ENCODE measurements around the gene PHLPP1.

DNA sequence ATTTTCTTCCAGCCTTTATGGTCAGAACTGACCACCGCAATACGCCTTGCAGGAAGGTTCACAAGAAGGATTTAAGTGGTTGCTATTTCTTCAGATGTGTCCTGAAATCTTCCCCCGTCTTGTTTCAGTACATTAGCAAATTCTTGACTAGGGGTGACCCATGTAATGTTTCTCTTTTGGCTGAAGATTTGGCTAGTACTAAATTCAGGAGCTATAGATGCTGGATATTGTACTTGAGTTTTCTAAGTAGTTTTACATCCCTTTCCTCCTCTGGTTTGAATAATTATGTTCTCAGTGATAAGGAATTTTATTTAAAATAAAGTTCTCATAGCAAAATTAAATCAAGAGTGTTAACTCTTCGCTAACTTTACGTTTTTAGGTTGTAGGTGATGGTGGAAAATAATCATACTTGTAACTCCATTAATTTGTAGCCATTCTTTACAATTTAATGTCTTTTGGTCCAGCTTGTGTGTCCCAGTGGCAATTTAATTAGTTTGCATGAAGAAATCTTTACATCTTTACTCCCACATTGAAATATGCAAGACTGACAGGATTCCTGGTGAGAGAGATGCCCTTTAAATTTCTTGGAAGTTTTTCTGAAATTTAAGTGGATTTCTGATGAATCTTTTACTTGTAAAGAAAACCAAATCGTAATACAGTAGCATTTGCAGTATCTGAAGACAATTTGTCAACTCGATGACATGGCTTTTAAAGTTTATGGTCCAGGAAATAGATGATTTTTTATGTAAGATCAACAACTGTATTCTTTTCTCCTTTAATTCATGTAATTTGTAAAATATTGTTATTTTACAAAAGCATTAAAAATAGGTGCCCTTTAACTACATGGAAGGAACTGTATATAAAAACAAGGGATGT is 2.8 kb downstream of the PHLPP1 start:
- TF ChIP-seq, protein P1, sequence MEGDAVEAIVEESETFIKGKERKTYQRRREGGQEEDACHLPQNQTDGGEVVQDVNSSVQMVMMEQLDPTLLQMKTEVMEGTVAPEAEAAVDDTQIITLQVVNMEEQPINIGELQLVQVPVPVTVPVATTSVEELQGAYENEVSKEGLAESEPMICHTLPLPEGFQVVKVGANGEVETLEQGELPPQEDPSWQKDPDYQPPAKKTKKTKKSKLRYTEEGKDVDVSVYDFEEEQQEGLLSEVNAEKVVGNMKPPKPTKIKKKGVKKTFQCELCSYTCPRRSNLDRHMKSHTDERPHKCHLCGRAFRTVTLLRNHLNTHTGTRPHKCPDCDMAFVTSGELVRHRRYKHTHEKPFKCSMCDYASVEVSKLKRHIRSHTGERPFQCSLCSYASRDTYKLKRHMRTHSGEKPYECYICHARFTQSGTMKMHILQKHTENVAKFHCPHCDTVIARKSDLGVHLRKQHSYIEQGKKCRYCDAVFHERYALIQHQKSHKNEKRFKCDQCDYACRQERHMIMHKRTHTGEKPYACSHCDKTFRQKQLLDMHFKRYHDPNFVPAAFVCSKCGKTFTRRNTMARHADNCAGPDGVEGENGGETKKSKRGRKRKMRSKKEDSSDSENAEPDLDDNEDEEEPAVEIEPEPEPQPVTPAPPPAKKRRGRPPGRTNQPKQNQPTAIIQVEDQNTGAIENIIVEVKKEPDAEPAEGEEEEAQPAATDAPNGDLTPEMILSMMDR (conservative IDR thresholded peaks at IDR 0.05; ENCODE audit: low read depth in 2 of 2), result no peak
- TF ChIP-seq POLR2AphosphoS5 (IDR thresholded peaks at IDR 0.05; ENCODE audit: low read depth) (no peak), JUNB (IDR thresholded peaks at IDR 0.05; ENCODE audit: unreplicated experiment) (no peak), NANOG (IDR thresholded peaks at IDR 0.05; ENCODE audit: borderline replicate concordance) (no peak)
- TF ChIP-seq, protein P2, sequence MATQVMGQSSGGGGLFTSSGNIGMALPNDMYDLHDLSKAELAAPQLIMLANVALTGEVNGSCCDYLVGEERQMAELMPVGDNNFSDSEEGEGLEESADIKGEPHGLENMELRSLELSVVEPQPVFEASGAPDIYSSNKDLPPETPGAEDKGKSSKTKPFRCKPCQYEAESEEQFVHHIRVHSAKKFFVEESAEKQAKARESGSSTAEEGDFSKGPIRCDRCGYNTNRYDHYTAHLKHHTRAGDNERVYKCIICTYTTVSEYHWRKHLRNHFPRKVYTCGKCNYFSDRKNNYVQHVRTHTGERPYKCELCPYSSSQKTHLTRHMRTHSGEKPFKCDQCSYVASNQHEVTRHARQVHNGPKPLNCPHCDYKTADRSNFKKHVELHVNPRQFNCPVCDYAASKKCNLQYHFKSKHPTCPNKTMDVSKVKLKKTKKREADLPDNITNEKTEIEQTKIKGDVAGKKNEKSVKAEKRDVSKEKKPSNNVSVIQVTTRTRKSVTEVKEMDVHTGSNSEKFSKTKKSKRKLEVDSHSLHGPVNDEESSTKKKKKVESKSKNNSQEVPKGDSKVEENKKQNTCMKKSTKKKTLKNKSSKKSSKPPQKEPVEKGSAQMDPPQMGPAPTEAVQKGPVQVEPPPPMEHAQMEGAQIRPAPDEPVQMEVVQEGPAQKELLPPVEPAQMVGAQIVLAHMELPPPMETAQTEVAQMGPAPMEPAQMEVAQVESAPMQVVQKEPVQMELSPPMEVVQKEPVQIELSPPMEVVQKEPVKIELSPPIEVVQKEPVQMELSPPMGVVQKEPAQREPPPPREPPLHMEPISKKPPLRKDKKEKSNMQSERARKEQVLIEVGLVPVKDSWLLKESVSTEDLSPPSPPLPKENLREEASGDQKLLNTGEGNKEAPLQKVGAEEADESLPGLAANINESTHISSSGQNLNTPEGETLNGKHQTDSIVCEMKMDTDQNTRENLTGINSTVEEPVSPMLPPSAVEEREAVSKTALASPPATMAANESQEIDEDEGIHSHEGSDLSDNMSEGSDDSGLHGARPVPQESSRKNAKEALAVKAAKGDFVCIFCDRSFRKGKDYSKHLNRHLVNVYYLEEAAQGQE (IDR thresholded peaks at IDR 0.05; ENCODE audit: unreplicated experiment), result no peak
